H1 (cell line): ENCODE data around the gene SPATA16. TPM values are rescaled to one million over a fixed set of nuclear protein-coding genes. Genes with fewer than 3 reads are reported as not detected.

Experiments
- CBX5 ChIP-seq: fragments of 300-800, 300-1000 bp; sonication (generic); IDR thresholded peaks from 2 replicates; pipeline ENCODE4 v1.7.1; 2016; ENCODE audit warnings: antibody characterized with exemption, low read length, low read depth
- CHD7 ChIP-seq: fragments of 300-600 bp; sonication (generic); IDR thresholded peaks from 2 replicates; pipeline ENCODE4 v1.7.1; 2012; ENCODE audit warnings: low read length, moderate library complexity, mild to moderate bottlenecking, inconsistent platforms; ENCODE audit not compliant: insufficient replicate concordance
- CTBP2 ChIP-seq: IDR thresholded peaks from 2 replicates; pipeline ENCODE4 v1.7.0; 2011; ENCODE audit warnings: borderline replicate concordance, mild to moderate bottlenecking, moderate library complexity, mixed read lengths, low read length; ENCODE audit not compliant: insufficient read depth, insufficient read length
- E2F6 ChIP-seq: IDR thresholded peaks from 2 replicates; pipeline ENCODE4 v1.6.1; 2012; ENCODE audit warnings: inconsistent platforms
- RAD21 ChIP-seq, 2 experiments: IDR thresholded peaks in 1 of 2; conservative IDR thresholded peaks in 1 of 2; 2 replicates each; pipeline ENCODE4 v1.6.1; 2011; ENCODE audit warnings: low read depth in 2 of 2, low read length in 2 of 2, improper control_type of control experiment in 1 of 2, inconsistent platforms in 1 of 2, mild to moderate bottlenecking in 1 of 2, moderate library complexity in 1 of 2
- TAF7 ChIP-seq: optimal IDR thresholded peaks from 2 replicates; pipeline ENCODE3; 2011; ENCODE audit warnings: low read depth, mild to moderate bottlenecking, inconsistent platforms, low read length, moderate library complexity, borderline replicate concordance
- polyA plus RNA-seq, 7 experiments: library from polyadenylated mRNA; depleted of rRNA in 3 of 7; stranded (reverse) in 5 of 7; unstranded in 2 of 7; fragments of >200 nt in 5 of 7; fragments of 200-250 nt in 2 of 7; gene quantifications; 1 replicate in 5 of 7; 2 replicates in 1 of 7; 4 replicates in 1 of 7; pipeline versions ENCODE4 v1.2.1 to v1.2.3, GENCODE V29; 2011 to 2013; ENCODE audit warnings: missing spikeins in 2 of 7, mixed read lengths in 2 of 7
- total RNA-seq: library from RNA; stranded (reverse); fragmentation: NEBNext Ultra II Directional; extraction: Animal tissue kit (Norgen Biotek cat#: 25700); gene quantifications from 2 replicates; pipeline ENCODE4 v1.2.1, GENCODE V29; 2021

The SPATA16 gene
- total and polyA plus RNA-seq, 2 of the 8 experiments (the other 6 are each of a cell fraction or from before 2014, with no cell fraction given): 0.05 to 2.7 TPM

DNA sequence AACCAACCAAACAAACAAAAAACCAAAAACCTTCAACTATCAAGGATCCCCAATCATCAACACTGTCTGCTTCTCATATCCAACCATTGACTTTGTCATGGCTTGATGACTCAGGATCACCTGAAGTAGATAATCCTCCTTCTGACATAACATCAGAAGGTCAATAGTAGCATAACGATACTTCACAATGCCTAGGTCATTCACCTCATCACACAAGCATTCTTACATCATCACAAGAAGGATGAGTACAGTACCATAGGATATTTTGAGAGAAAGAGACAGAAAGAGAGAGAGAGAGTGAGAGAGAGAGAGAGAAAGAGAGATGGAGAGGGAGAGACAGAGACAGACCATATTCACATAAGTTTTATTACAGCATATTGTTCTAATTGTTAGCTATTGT lies 42.1 kb downstream of the SPATA16 start (continued):
- no peak for TF ChIP-seq CHD7
- no peak for TF ChIP-seq CBX5
- TF ChIP-seq RAD21 (IDR thresholded peaks at IDR 0.05 in 1 of 2, conservative IDR thresholded peaks at IDR 0.05 in 1 of 2; ENCODE audit: low read depth in 2 of 2, low read length in 2 of 2): no peak
- TF ChIP-seq E2F6: no peak
- TF ChIP-seq TAF7: no peak
- TF ChIP-seq CTBP2: no peak
